WTC11 (cell line): Measurements from ENCODE around the gene OSBPL6. TPM values are rescaled to one million over a fixed set of nuclear protein-coding genes. Genes with fewer than 3 reads are reported as not detected.

ENCODE experiments used
- ATAC-seq: fragments of 200-7000 bp; cut with Tn5 transposase; 2 replicates; pipeline ENCODE4 v1.10.0; 2021; ENCODE audit warnings: mild to moderate bottlenecking, moderate library complexity
- CTCF ChIA-PET: fragments of 300-600 bp; sonication (Branson Sonifier 250); formaldehyde crosslinking; loops from one replicate; lab custom pipeline; 2021; ENCODE audit warnings: antibody characterized with exemption; lab: Charles Lee
- POLR2A ChIA-PET: fragments of 350-600 bp; sonication (Branson Sonifier 250); formaldehyde crosslinking; loops from one replicate; lab custom pipeline; 2021; ENCODE audit warnings: antibody characterized with exemption; lab: Charles Lee
- DNase-seq: peaks from one replicate; pipeline ENCODE4 v3.0.0; 2021; ENCODE audit warnings: low spot score
- H3K27ac Mint-ChIP-seq: 2 replicates; pipeline ENCODE4 v1.8.0; 2021; ENCODE audit warnings: mixed read lengths
- H3K27me3 Mint-ChIP-seq: 2 replicates; pipeline ENCODE4 v1.8.0; 2021; ENCODE audit warnings: low read depth, mild to moderate bottlenecking, moderate library complexity, mixed read lengths
- H3K36me3 Mint-ChIP-seq: 2 replicates; pipeline ENCODE4 v1.8.0; 2021; ENCODE audit warnings: mixed read lengths
- H3K4me1 Mint-ChIP-seq: 2 replicates; pipeline ENCODE4 v1.8.0; 2022; ENCODE audit warnings: mixed read lengths
- H3K4me3 Mint-ChIP-seq: 2 replicates; pipeline ENCODE4 v1.8.0; 2021; ENCODE audit warnings: mild to moderate bottlenecking, moderate library complexity, mixed read lengths
- H3K9me3 Mint-ChIP-seq: 2 replicates; pipeline ENCODE4 v1.8.0; 2021; ENCODE audit warnings: mixed read lengths
- ELF4 ChIP-seq: sonication (generic); formaldehyde crosslinking; IDR thresholded peaks from 2 replicates; pipeline ENCODE4 v1.8.1; 2022; ENCODE audit warnings: low read depth, mild to moderate bottlenecking, moderate library complexity, missing genetic modification reagents
- FOXJ3 ChIP-seq: sonication (generic); formaldehyde crosslinking; IDR thresholded peaks from 2 replicates; pipeline ENCODE4 v1.9.0; 2021; ENCODE audit warnings: missing genetic modification reagents, mild to moderate bottlenecking, borderline replicate concordance
- GTF2I ChIP-seq: fragments of 250-450 bp; sonication (Bioruptor Pico); conservative IDR thresholded peaks from 2 replicates; pipeline ENCODE4 v1.4.0; 2021; ENCODE audit warnings: mild to moderate bottlenecking
- HMGA2 ChIP-seq: fragments of 250-450 bp; sonication (Bioruptor Pico); IDR thresholded peaks from 2 replicates; pipeline ENCODE4 v1.4.0; 2021; ENCODE audit warnings: mild to moderate bottlenecking, moderate library complexity
- IRF2 ChIP-seq: sonication (generic); formaldehyde crosslinking; IDR thresholded peaks from 2 replicates; pipeline ENCODE4 v1.8.0; 2022; ENCODE audit warnings: low read depth, missing genetic modification reagents, borderline replicate concordance
- MYBL2 ChIP-seq: sonication (generic); formaldehyde crosslinking; IDR thresholded peaks from 2 replicates; pipeline ENCODE4 v1.8.1; 2023; ENCODE audit warnings: mild to moderate bottlenecking, moderate library complexity, missing genetic modification reagents
- NFE2L1 ChIP-seq: sonication (generic); formaldehyde crosslinking; IDR thresholded peaks from 2 replicates; pipeline ENCODE4 v1.8.1; 2023; ENCODE audit warnings: missing genetic modification reagents
- SMAD3 ChIP-seq: sonication (generic); formaldehyde crosslinking; IDR thresholded peaks from 2 replicates; pipeline ENCODE4 v1.8.0; 2022; ENCODE audit warnings: missing genetic modification reagents, mild to moderate bottlenecking, borderline replicate concordance
- TP53 ChIP-seq: sonication (generic); formaldehyde crosslinking; IDR thresholded peaks from 2 replicates; pipeline ENCODE4 v1.8.1; 2023; ENCODE audit warnings: mild to moderate bottlenecking, missing genetic modification reagents
- ZNF138 ChIP-seq: sonication (generic); formaldehyde crosslinking; conservative IDR thresholded peaks from 2 replicates; pipeline ENCODE4 v1.8.1; 2022; ENCODE audit warnings: mild to moderate bottlenecking, moderate library complexity, missing genetic modification reagents
- ZNF232 ChIP-seq: sonication (generic); formaldehyde crosslinking; IDR thresholded peaks from 2 replicates; pipeline ENCODE4 v1.8.0; 2022; ENCODE audit warnings: mild to moderate bottlenecking, missing genetic modification reagents
- ZNF423 ChIP-seq: fragments of 250-450 bp; sonication (Bioruptor Pico); IDR thresholded peaks from 2 replicates; pipeline ENCODE4 v2.1.2; 2022; ENCODE audit warnings: mild to moderate bottlenecking, moderate library complexity
- total RNA-seq: library from RNA; stranded (reverse); gene quantifications from 3 replicates; pipeline ENCODE4 v1.2.3, GENCODE V29; 2021
- TF ChIP-seq, protein P1 (sequence below): sonication (generic); formaldehyde crosslinking; IDR thresholded peaks from 2 replicates; pipeline ENCODE4 v1.8.1; 2022; ENCODE audit warnings: missing genetic modification reagents, borderline replicate concordance
- TF ChIP-seq, protein P2 (sequence below): sonication (generic); formaldehyde crosslinking; conservative IDR thresholded peaks from 2 replicates; pipeline ENCODE4 v1.8.1; 2022; ENCODE audit warnings: mild to moderate bottlenecking, missing genetic modification reagents
- TF ChIP-seq, protein P3 (sequence below): sonication (generic); formaldehyde crosslinking; IDR thresholded peaks from 2 replicates; pipeline ENCODE4 v1.8.0; 2023; ENCODE audit warnings: missing genetic modification reagents, mild to moderate bottlenecking, borderline replicate concordance
- TF ChIP-seq, protein P4 (sequence below): sonication (generic); formaldehyde crosslinking; IDR thresholded peaks from 2 replicates; pipeline ENCODE4 v1.8.1; 2023; ENCODE audit warnings: mild to moderate bottlenecking, missing genetic modification reagents
- TF ChIP-seq, protein P5 (sequence below): sonication (generic); formaldehyde crosslinking; IDR thresholded peaks from 2 replicates; pipeline ENCODE4 v1.8.1; 2023; ENCODE audit warnings: mild to moderate bottlenecking, missing genetic modification reagents
- TF ChIP-seq, protein P6 (sequence below): fragments of 250-450 bp; sonication (Bioruptor Pico); IDR thresholded peaks from 2 replicates; pipeline ENCODE4 v1.9.0; 2021; ENCODE audit warnings: mild to moderate bottlenecking, borderline replicate concordance
- TF ChIP-seq, protein P7 (sequence below): fragments of 250-450 bp; sonication (Bioruptor Pico); IDR thresholded peaks from 2 replicates; pipeline ENCODE4 v1.9.0; 2021; ENCODE audit warnings: mild to moderate bottlenecking
- TF ChIP-seq, protein P8 (sequence below): sonication (generic); formaldehyde crosslinking; IDR thresholded peaks from 2 replicates; pipeline ENCODE4 v1.8.1; 2022; ENCODE audit warnings: mild to moderate bottlenecking, moderate library complexity, missing genetic modification reagents

Gene OSBPL6
- total RNA-seq, 1 experiment from 2014 or later = 9.2 TPM

DNA sequence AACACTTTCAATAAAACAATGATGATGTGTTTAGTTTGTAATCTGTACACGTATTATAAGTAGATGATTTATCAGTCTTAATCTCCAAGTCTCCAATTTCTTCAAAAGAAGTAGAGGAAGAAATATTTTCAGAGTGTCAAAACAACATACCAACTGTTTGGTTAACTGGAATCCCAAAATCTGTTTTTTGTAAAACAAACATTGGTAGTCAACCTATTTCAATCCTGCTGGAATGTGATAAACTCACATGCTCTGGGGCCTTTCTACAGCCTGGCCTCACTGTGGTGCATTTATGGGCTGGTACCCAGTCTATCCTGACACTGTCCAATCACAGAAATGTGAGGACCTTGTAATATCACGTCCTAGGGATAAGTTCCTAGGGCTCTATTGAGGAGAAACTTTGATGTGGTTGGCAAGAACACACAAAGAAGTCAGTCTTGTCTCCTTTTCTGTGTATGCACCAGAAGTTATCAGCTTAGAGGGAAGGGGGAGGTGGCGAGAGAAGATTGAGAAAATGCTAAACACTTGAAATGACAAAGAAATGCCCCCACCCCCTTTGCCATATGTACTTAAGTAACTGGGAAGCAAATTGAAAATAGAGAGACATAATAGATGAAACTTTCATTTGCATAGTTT, 209.5 kb downstream of the OSBPL6 start:
- no peaks in the 10 kb centered on the region for H3K27me3 Mint-ChIP-seq
- H3K27ac Mint-ChIP-seq = no peak overlapping the region
- DNase-seq = no peak
- H3K4me3 Mint-ChIP-seq = no peak overlapping the region
- no peaks in the 10 kb centered on the region for H3K9me3 Mint-ChIP-seq
- TF ChIP-seq, protein P1, sequence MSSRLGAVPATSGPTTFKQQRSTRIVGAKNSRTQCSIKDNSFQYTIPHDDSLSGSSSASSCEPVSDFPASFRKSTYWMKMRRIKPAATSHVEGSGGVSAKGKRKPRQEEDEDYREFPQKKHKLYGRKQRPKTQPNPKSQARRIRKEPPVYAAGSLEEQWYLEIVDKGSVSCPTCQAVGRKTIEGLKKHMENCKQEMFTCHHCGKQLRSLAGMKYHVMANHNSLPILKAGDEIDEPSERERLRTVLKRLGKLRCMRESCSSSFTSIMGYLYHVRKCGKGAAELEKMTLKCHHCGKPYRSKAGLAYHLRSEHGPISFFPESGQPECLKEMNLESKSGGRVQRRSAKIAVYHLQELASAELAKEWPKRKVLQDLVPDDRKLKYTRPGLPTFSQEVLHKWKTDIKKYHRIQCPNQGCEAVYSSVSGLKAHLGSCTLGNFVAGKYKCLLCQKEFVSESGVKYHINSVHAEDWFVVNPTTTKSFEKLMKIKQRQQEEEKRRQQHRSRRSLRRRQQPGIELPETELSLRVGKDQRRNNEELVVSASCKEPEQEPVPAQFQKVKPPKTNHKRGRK (CRISPR knock-in tag) = no peak
- no peak for TF ChIP-seq SMAD3 (CRISPR knock-in tag)
- no peak for TF ChIP-seq NFE2L1
- TF ChIP-seq, protein P2, sequence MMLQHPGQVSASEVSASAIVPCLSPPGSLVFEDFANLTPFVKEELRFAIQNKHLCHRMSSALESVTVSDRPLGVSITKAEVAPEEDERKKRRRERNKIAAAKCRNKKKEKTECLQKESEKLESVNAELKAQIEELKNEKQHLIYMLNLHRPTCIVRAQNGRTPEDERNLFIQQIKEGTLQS (CRISPR knock-in tag) = no peak
- TF ChIP-seq, protein P3, sequence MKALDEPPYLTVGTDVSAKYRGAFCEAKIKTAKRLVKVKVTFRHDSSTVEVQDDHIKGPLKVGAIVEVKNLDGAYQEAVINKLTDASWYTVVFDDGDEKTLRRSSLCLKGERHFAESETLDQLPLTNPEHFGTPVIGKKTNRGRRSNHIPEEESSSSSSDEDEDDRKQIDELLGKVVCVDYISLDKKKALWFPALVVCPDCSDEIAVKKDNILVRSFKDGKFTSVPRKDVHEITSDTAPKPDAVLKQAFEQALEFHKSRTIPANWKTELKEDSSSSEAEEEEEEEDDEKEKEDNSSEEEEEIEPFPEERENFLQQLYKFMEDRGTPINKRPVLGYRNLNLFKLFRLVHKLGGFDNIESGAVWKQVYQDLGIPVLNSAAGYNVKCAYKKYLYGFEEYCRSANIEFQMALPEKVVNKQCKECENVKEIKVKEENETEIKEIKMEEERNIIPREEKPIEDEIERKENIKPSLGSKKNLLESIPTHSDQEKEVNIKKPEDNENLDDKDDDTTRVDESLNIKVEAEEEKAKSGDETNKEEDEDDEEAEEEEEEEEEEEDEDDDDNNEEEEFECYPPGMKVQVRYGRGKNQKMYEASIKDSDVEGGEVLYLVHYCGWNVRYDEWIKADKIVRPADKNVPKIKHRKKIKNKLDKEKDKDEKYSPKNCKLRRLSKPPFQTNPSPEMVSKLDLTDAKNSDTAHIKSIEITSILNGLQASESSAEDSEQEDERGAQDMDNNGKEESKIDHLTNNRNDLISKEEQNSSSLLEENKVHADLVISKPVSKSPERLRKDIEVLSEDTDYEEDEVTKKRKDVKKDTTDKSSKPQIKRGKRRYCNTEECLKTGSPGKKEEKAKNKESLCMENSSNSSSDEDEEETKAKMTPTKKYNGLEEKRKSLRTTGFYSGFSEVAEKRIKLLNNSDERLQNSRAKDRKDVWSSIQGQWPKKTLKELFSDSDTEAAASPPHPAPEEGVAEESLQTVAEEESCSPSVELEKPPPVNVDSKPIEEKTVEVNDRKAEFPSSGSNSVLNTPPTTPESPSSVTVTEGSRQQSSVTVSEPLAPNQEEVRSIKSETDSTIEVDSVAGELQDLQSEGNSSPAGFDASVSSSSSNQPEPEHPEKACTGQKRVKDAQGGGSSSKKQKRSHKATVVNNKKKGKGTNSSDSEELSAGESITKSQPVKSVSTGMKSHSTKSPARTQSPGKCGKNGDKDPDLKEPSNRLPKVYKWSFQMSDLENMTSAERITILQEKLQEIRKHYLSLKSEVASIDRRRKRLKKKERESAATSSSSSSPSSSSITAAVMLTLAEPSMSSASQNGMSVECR (CRISPR knock-in tag) = no peak
- no peak for TF ChIP-seq TP53
- TF ChIP-seq, protein P4, sequence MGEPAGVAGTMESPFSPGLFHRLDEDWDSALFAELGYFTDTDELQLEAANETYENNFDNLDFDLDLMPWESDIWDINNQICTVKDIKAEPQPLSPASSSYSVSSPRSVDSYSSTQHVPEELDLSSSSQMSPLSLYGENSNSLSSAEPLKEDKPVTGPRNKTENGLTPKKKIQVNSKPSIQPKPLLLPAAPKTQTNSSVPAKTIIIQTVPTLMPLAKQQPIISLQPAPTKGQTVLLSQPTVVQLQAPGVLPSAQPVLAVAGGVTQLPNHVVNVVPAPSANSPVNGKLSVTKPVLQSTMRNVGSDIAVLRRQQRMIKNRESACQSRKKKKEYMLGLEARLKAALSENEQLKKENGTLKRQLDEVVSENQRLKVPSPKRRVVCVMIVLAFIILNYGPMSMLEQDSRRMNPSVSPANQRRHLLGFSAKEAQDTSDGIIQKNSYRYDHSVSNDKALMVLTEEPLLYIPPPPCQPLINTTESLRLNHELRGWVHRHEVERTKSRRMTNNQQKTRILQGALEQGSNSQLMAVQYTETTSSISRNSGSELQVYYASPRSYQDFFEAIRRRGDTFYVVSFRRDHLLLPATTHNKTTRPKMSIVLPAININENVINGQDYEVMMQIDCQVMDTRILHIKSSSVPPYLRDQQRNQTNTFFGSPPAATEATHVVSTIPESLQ = no peak
- TF ChIP-seq ELF4 (CRISPR knock-in tag) = no peak
- TF ChIP-seq, protein P5, sequence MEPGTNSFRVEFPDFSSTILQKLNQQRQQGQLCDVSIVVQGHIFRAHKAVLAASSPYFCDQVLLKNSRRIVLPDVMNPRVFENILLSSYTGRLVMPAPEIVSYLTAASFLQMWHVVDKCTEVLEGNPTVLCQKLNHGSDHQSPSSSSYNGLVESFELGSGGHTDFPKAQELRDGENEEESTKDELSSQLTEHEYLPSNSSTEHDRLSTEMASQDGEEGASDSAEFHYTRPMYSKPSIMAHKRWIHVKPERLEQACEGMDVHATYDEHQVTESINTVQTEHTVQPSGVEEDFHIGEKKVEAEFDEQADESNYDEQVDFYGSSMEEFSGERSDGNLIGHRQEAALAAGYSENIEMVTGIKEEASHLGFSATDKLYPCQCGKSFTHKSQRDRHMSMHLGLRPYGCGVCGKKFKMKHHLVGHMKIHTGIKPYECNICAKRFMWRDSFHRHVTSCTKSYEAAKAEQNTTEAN (CRISPR knock-in tag) = no peak
- no peak for TF ChIP-seq IRF2 (CRISPR knock-in tag)
- TF ChIP-seq FOXJ3 (CRISPR knock-in tag) = no peak
- TF ChIP-seq MYBL2 (CRISPR knock-in tag) = no peak
- TF ChIP-seq, protein P6, sequence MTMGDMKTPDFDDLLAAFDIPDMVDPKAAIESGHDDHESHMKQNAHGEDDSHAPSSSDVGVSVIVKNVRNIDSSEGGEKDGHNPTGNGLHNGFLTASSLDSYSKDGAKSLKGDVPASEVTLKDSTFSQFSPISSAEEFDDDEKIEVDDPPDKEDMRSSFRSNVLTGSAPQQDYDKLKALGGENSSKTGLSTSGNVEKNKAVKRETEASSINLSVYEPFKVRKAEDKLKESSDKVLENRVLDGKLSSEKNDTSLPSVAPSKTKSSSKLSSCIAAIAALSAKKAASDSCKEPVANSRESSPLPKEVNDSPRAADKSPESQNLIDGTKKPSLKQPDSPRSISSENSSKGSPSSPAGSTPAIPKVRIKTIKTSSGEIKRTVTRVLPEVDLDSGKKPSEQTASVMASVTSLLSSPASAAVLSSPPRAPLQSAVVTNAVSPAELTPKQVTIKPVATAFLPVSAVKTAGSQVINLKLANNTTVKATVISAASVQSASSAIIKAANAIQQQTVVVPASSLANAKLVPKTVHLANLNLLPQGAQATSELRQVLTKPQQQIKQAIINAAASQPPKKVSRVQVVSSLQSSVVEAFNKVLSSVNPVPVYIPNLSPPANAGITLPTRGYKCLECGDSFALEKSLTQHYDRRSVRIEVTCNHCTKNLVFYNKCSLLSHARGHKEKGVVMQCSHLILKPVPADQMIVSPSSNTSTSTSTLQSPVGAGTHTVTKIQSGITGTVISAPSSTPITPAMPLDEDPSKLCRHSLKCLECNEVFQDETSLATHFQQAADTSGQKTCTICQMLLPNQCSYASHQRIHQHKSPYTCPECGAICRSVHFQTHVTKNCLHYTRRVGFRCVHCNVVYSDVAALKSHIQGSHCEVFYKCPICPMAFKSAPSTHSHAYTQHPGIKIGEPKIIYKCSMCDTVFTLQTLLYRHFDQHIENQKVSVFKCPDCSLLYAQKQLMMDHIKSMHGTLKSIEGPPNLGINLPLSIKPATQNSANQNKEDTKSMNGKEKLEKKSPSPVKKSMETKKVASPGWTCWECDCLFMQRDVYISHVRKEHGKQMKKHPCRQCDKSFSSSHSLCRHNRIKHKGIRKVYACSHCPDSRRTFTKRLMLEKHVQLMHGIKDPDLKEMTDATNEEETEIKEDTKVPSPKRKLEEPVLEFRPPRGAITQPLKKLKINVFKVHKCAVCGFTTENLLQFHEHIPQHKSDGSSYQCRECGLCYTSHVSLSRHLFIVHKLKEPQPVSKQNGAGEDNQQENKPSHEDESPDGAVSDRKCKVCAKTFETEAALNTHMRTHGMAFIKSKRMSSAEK (CRISPR knock-in tag) = no peak
- TF ChIP-seq GTF2I = no peak
- TF ChIP-seq, protein P7, sequence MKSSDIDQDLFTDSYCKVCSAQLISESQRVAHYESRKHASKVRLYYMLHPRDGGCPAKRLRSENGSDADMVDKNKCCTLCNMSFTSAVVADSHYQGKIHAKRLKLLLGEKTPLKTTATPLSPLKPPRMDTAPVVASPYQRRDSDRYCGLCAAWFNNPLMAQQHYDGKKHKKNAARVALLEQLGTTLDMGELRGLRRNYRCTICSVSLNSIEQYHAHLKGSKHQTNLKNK (CRISPR knock-in tag) = no peak
- no peak for TF ChIP-seq ZNF423 (CRISPR knock-in tag)
- TF ChIP-seq, protein P8, sequence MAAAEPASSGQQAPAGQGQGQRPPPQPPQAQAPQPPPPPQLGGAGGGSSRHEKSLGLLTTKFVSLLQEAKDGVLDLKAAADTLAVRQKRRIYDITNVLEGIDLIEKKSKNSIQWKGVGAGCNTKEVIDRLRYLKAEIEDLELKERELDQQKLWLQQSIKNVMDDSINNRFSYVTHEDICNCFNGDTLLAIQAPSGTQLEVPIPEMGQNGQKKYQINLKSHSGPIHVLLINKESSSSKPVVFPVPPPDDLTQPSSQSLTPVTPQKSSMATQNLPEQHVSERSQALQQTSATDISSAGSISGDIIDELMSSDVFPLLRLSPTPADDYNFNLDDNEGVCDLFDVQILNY (CRISPR knock-in tag) = no peak
- no peak for TF ChIP-seq HMGA2 (CRISPR knock-in tag)
- TF ChIP-seq ZNF138 (CRISPR knock-in tag) = no peak
- no peak for TF ChIP-seq ZNF232
- H3K36me3 Mint-ChIP-seq = no peaks in the 10 kb centered on the region
- CTCF ChIA-PET = interaction anchor here (1.0 kb wide), 1 partner anchor 15 kb away, joined by 3 read pairs; no protein-coding TSS in a partner anchor
- ATAC-seq = no peak
- POLR2A ChIA-PET = no interaction called here
- peaks cover 6% of the 10 kb centered on the region for H3K4me1 Mint-ChIP-seq
